Activated T-cell treated with anti-CD3 and anti-CD28 coated beads, Interleukin-2, amount 50 U/mL, for 48 hours (primary cell): ENCODE data around the gene UBE2Q1.
A peak's percentile ranks its signal among the peaks of the same experiment; 100 is the strongest.

Experiments used
- DNase-seq, 2 experiments: peaks; one replicate each; pipeline ENCODE4 v3.0.0-alpha.2; 2020

Gene UBE2Q1

DNA sequence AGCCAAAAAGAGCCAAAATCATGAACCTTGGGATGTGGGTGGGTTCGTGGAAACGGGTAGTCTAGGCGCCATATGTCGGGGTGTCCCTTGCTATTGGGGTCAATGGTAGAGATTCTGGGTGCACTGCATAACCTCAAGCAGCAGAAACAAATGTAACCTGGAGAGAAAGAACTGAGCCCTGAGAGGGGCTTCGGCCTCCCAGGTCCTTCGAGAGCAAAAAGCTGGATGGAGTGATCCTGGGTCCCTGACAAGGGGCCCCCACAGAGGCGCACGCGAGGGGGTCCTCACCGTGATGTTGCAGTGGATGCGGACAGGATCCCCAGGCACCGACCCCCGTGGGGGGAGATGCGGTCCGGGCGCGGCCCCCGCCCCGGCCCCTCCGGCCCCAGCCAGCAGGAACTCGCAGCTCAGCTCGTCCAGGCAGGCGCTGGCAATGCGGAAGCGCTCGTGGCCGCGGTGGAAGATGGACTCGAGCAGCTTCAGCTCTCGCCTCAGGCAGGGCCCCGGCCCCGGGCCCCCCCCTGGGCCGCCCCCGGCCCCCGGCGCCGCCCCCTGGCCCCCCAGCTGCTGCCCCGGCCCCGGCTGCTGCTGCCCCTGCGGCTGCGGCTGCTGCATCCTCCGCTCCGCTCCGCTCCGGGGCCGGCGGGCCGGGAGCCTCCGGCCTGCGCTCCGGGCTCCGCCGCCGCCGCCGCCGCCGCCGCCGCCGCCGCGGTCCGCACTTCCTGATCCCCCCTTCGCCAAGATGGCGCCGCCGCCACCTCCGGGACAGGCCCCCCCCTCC, at the start of gene UBE2Q1:
Gene UBE2Q1, minus strand, starts transcription at position 724 of the 781 bp plus-strand sequence. Its CDS starts 109 bp downstream, at position 615.
- DNase-seq = peak in 1 of 2 experiments; percentile 51

DNA sequence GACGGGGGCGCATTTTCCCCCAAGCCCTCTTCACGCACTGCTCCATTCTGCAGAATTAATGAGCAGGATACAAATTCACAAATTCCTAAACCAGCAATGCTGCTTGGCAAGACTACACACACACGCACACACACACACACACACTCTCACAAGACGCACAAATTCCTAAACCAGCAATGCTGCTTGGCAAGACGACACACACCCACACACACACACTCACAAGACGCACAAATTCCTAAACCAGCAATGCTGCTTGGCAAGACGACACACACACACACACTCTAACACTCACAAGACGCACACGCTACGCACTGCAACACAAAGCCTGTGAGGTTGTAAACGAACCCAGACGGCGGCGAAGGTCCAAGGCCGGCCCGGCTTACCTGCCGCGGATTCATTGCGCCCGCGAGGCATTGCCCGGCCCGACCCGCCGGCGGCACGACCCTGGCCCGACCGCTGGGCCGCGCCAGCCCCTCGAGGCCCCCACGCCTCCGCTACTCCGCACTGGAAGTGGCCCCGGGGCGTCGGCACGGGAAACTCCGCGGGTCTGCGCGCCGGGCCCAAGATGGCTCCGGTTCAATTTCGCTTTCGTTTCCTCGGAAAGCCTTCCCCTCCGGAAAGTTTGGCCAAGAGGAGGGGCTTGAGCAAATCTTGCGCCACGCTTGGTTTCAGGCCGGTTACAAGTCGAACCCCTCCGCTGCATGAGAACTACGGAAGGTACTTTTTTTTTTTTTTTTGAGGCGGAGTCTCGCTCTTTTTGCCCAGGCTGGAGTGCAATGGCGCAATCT, 49.3 kb upstream of the UBE2Q1 start, which contains the start of gene ADAR:
Gene ADAR, minus strand, starts transcription at position 578 of the 788 bp plus-strand sequence. Its CDS starts 180 bp downstream, at position 398.
- DNase-seq = peak; percentile 91 to 93

GRCh38 chr1:154607106-154607608, 48.7 kb upstream of the UBE2Q1 start:
- DNase-seq = peak in 1 of 2 experiments; percentile 17

DNA sequence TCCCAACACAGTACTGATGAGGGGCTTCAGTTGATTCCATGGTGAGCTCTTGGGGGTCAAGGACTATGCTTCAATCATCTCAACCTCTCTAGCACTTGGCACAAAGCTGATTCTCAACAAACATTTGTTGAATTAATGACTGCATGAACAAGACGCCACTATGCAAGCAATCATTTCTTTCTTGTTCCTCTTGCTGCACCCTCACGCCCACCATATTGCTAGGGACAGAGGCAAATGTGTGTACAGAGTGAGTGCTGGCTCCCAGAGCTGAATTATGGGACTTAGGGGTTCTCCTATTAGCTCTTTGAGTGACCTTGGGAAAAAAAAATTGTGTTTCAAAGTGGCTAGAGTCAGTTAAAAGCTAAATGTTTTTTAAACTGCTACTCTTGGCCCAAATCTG, 47.1 kb upstream of the UBE2Q1 start:
- DNase-seq = peak in 1 of 2 experiments; percentile 14

GRCh38 chr1:154603317-154603716, 44.9 kb upstream of the UBE2Q1 start:
- DNase-seq = no peak

DNA sequence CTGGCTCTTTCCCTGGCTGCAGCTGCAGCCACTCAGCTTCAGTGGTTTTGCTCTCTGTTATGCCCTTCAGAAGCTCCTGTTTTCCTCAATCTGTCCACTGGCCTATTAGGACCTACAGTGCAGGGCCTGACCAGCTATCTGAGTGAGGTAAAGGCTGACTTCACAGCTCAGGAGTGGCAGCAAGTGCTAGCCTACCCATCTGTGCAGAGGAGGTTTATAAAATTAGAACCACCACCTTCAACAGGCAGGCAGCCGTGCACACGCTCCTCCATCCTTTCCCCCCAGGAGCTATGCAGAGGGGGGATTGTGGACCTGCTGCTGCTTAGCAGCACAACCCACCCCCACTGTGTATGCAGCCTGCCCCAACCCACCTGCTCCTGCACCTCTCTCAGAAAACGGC, 41.2 kb upstream of the UBE2Q1 start:
- no peak for DNase-seq

GRCh38 chr1:154598871-154599635, 40.6 kb upstream of the UBE2Q1 start:
- no peak for DNase-seq

GRCh38 chr1:154595621-154596020, 37.2 kb upstream of the UBE2Q1 start:
- no peak for DNase-seq

DNA sequence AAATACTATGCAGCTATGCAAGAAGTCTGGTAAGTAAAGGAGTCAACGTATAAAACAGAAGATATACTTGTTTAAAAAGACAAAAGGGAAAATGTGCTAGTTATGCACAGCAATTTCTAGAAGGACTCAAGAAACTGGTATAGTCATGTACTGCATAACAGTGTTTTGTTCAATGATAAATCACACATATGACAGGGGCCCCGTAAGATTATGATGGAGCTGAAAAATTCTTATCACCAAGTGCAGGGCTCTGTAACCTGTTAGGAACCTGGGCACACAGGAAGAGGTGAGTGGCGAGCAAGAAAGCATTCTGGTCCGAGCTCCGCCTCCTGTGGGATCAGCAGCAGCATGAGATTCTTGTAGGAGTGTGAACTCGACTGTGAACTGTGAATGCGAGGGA, 36.3 kb upstream of the UBE2Q1 start:
- DNase-seq = no peak

DNA sequence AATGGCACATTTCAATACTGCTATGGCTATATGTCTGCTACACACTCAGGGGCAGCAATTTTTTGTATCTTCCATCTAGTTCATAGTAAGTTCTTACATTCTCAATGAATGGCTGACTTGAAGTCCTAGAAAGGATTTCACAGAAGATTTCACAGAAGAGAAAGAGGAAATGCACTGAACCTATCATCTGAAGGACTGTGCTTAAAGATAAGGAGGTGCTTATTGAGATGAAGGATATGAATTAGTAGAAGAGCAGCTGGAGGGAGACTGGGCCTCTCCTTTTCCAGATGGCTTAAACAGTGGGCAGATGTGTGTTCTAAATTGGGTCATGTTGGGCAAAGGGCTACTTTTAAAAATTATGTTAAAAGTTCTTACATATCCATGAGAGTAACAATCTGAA, 34.9 kb upstream of the UBE2Q1 start:
- no peak for DNase-seq

DNA sequence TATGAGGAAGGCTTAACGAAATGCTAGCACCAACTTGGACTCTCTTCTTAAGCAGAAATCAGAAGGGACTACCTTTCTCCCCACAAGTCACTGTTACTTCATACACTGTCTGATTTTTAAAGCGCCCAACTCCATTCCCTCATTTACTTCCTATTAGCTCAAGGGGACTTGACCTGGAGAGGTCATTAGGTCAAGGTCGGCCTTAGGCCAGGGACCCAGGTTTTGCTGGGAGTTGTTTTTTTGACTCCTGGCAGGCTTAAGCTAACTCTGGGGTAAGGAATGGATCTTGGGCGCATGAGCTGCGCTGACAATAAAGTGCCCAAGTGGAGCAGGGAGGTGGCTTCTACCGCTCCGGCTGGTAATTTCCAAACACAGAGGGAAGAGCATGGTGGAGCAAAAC, 32.7 kb upstream of the UBE2Q1 start:
- no peak for DNase-seq

- DNase-seq = no peak
Observed at GRCh38 chr1:154590756-154591155, 32.3 kb upstream of the UBE2Q1 start.

GRCh38 chr1:154589780-154590179, 31.3 kb upstream of the UBE2Q1 start:
- DNase-seq = no peak

DNA sequence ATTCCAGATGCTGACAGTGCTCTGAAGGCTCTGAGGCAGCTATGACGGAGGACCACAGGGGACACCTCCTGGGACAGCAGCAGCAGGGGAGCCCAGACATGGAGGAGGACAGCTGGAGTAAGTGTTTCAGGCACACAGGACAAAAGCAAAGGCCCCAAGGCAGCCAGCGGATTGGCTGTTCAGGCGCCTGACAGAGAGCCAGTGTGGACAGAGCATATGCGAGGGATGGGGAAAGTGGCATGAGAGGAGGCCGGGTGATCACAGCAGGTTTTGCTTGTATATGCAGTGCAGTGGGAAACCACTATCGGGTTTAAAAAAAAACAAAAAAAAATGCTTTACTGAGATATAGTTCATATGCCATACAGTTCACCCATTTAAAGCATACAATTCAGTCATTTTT, 28.2 kb upstream of the UBE2Q1 start:
- no peak for DNase-seq

GRCh38 chr1:154586231-154586630, 27.8 kb upstream of the UBE2Q1 start:
- DNase-seq = no peak

- DNase-seq = no peak
Observed at GRCh38 chr1:154584267-154584994, 26.0 kb upstream of the UBE2Q1 start.

DNA sequence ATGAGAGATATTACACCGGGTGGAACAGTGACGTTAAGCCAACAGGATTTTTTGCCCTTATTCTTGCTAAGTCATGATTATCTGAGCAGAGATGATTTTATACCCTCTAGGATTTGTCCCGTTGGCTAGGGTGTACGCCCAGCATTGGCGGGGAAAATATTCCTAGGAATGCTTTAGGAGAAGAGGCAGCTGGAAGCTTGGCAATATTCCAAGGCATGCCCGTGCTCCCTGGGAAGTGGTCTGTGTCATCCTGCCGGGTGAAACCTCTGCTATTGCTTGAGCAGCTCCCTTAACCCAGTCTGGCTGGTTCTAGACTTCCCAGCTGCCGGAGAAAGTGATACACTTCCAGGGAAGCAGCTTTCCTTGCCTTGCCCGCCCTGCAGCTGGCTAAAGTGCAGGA, 25.3 kb upstream of the UBE2Q1 start:
- no peak for DNase-seq

DNA sequence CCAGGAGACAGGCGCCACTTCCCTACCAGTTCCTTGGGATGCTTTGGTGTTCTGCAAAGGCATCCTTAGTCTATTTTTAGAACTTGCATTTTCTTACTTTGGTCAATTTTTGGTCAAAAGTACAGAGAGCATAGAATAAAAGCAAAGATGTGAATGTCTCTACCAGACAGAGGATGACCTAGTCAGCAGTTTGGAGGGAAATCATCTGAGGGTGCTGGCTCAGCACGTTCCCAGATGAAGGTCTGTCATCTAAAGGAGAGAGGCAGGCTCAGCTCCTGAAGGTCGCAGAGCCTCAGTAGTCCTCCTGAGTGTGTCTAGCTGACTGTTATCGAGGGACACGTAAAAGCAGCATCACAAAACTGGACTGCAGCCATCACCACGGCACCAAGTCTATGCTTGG, 24.4 kb upstream of the UBE2Q1 start:
- no peak for DNase-seq

GRCh38 chr1:154581766-154582165, 23.3 kb upstream of the UBE2Q1 start:
- no peak for DNase-seq

GRCh38 chr1:154579374-154579773, 20.9 kb upstream of the UBE2Q1 start:
- DNase-seq = no peak

- no peak for DNase-seq
Observed at GRCh38 chr1:154578058-154578418, 19.6 kb upstream of the UBE2Q1 start.

DNA sequence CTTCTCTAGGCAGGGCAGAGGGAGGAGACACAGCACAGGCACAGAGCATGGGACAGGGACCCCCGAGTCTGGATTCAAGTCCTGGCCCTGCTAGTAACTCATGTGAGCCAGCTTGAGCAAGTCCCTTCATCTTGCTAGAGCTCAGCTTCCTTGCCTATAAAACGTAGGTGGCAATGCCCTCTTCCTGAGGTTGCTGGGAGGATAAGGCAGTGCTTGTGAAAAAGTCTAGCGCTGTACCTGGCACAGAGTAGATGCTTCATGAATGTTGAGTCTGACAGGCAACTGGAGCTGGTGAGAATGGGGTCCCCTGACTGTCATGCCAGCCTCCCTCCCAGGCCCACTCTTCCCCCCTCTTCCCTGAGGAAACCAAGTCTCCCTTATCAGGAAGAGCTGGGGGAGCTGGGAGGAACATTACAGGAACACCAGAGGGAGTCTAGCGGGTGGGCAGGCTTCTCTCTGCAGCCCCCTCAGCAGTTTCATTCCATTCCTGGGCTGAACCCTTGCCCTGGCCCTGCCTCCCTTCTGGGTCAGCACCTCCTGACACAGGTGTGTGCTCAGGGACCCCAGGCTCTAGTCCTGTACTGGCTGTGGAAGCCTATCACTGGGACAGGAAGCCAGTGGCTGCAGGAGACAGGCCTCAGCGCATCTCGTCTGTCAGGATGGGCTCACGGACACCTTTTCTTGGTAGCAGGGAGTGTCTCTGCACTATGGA, 19.0 kb upstream of the UBE2Q1 start:
- no peak for DNase-seq
